HepG2 (cell line): ENCODE measurements around the gene SRSF3. TPM values are rescaled to one million over a fixed set of nuclear protein-coding genes. Genes with fewer than 3 reads are reported as not detected.
A peak's percentile ranks its signal among the peaks of the same experiment; 100 is the strongest.

Experiments used
- ATAC-seq: fragments of 200-7000 bp; cut with Tn5 transposase; 3 replicates; pipeline ENCODE4 v1.9.1; 2020; ENCODE audit warnings: mild to moderate bottlenecking, moderate library complexity
- BruUV-seq: library from RNA; stranded (reverse); fragments of 400-500 nt; replicated peaks from 2 replicates; lab custom pipeline; 2021; lab: Mats Ljungman, UMichigan
- CTCF ChIA-PET: fragments of 300-600 bp; formaldehyde crosslinking; extraction: SDS; loops from one replicate; lab custom pipeline; 2021; ENCODE audit warnings: low total read pairs, inconsistent platforms, low intra/inter-chr PET ratio; lab: Yijun Ruan, JAX
- POLR2A ChIA-PET: fragments of 350-600 bp; sonication (Branson Sonifier 250); formaldehyde crosslinking; loops from one replicate; lab custom pipeline; 2020; ENCODE audit warnings: antibody characterized with exemption, inconsistent platforms; lab: Yijun Ruan, JAX
- DNase-seq: peaks from one replicate; pipeline ENCODE4 v3.0.0-alpha.2; 2015; ENCODE audit warnings: low spot score
- FAIRE-seq: peaks from 3 replicates; lab custom pipeline; 2011; peaks lifted over from hg19 to GRCh38; lab: Jason Lieb, UNC
- H2AFZ ChIP-seq: one replicate; pipeline ENCODE4 v1.6.1; 2011; ENCODE audit warnings: low read length, inconsistent platforms
- H3K27ac ChIP-seq: fragments of 300-600 bp; 3 replicates; pipeline ENCODE4 v1.8.0; 2011; ENCODE audit warnings: mixed run types, mild to moderate bottlenecking, mixed read lengths, low read length, inconsistent platforms; ENCODE audit not compliant: insufficient read depth; ENCODE audit errors: extremely low read length
- H3K27me3 ChIP-seq, 2 experiments: fragments of 200-600 bp in 1 of 2; 2 replicates in 1 of 2; 3 replicates in 1 of 2; pipeline versions ENCODE4 v1.6.0 to v1.8.0; 2011; ENCODE audit warnings: low read length in 2 of 2, mild to moderate bottlenecking in 2 of 2, moderate library complexity in 2 of 2, inconsistent platforms in 1 of 2; ENCODE audit not compliant: insufficient read depth in 2 of 2, control insufficient read depth in 1 of 2
- H3K36me3 ChIP-seq, 2 experiments: fragments of 200-600 bp in 1 of 2; replicated peaks in 1 of 2; 2 replicates in 1 of 2; 3 replicates in 1 of 2; pipeline versions ENCODE4 v1.5.1 to v1.8.0; 2011; ENCODE audit warnings: low read length in 2 of 2, inconsistent platforms in 1 of 2; ENCODE audit not compliant: insufficient read depth in 2 of 2, control insufficient read depth in 1 of 2
- H3K4me1 ChIP-seq: 2 replicates; pipeline ENCODE4 v1.5.1; 2012; ENCODE audit warnings: low read length, inconsistent platforms; ENCODE audit not compliant: insufficient read depth
- H3K4me2 ChIP-seq: 2 replicates; pipeline ENCODE4 v1.6.0; 2011; ENCODE audit warnings: low read depth, low read length, inconsistent platforms
- H3K4me3 ChIP-seq, 3 experiments: fragments of 200-600 bp in 1 of 3; sonication (generic), shearing (Covaris generic) in 1 of 3; replicated peaks in 1 of 3; 2 replicates each; pipeline ENCODE4 v1.5.1; 2011 to 2016; ENCODE audit warnings: low read length in 3 of 3, inconsistent platforms in 2 of 3, low read depth in 2 of 3, mild to moderate bottlenecking in 2 of 3, control low read depth in 1 of 3, mixed read lengths in 1 of 3; ENCODE audit not compliant: insufficient read depth in 1 of 3
- H3K79me2 ChIP-seq: one replicate; pipeline ENCODE4 v1.6.1; 2011; ENCODE audit warnings: low read length, inconsistent platforms; ENCODE audit not compliant: insufficient read depth
- H3K9ac ChIP-seq: 2 replicates; pipeline ENCODE4 v1.6.0; 2011; ENCODE audit warnings: mild to moderate bottlenecking, low read depth, low read length, inconsistent platforms; ENCODE audit not compliant: insufficient read depth
- H3K9me3 ChIP-seq: 2 replicates; pipeline ENCODE4 v1.5.1; 2012; ENCODE audit warnings: mild to moderate bottlenecking, low read length
- H4K20me1 ChIP-seq: 2 replicates; pipeline ENCODE4 v1.6.0; 2011; ENCODE audit warnings: inconsistent platforms, mild to moderate bottlenecking, low read length, moderate library complexity; ENCODE audit not compliant: insufficient read depth
- IKZF1 ChIP-seq: fragments of 450-650 bp; IDR thresholded peaks from 2 replicates; pipeline ENCODE4 v1.7.1; 2016
- MBD4 ChIP-seq: IDR thresholded peaks from 2 replicates; pipeline ENCODE4 v1.6.1; 2012; ENCODE audit warnings: low read length, inconsistent platforms, borderline replicate concordance
- NFE2 ChIP-seq: sonication (generic); formaldehyde crosslinking; IDR thresholded peaks from 2 replicates; pipeline ENCODE4 v1.4.0; 2020; ENCODE audit warnings: missing genetic modification reagents
- POLR2A ChIP-seq, 2 experiments: IDR thresholded peaks; 2 replicates each; pipeline ENCODE4 v1.6.1; 2011; ENCODE audit warnings: low read depth in 2 of 2, low read length in 2 of 2, mild to moderate bottlenecking in 1 of 2, moderate library complexity in 1 of 2; ENCODE audit not compliant: insufficient read depth in 1 of 2
- POLR2G ChIP-seq: fragments of 200-400 bp; formaldehyde crosslinking; IDR thresholded peaks from 2 replicates; pipeline ENCODE4 v1.6.1; 2018; ENCODE audit warnings: mild to moderate bottlenecking, low read depth, low read length, moderate library complexity
- PPARG ChIP-seq: conservative IDR thresholded peaks from 2 replicates; pipeline ENCODE4 v1.6.1; 2016; ENCODE audit warnings: missing biosample characterization, missing genetic modification reagents
- RBFOX2 ChIP-seq: fragments of 200-400 bp; formaldehyde crosslinking; IDR thresholded peaks from 2 replicates; pipeline ENCODE4 v1.6.1; 2017; ENCODE audit warnings: low read depth, mild to moderate bottlenecking, low read length
- RBM22 ChIP-seq: fragments of 200-400 bp; formaldehyde crosslinking; optimal IDR thresholded peaks from 2 replicates; pipeline ENCODE3; 2017; ENCODE audit warnings: mild to moderate bottlenecking, low read length, moderate library complexity
- SSRP1 ChIP-seq: IDR thresholded peaks from 2 replicates; pipeline ENCODE4 v1.6.1; 2016; ENCODE audit warnings: control low read depth
- ZNF224 ChIP-seq: sonication (generic); formaldehyde crosslinking; IDR thresholded peaks from 2 replicates; pipeline ENCODE4 v1.5.0; 2020; ENCODE audit warnings: mild to moderate bottlenecking, missing genetic modification reagents
- ZNF367 ChIP-seq: sonication (generic); formaldehyde crosslinking; IDR thresholded peaks from 2 replicates; pipeline ENCODE4 v1.4.0; 2020; ENCODE audit warnings: missing genetic modification reagents, borderline replicate concordance
- WGBS: methylation state at CpG from one replicate; pipeline ENCODE4 v1.1.6; 2017; ENCODE audit warnings: low lambda C conversion rate; 5-methylcytosine and 5-hydroxymethylcytosine counted together
- in situ Hi-C: cut with HindIII; loops from 2 replicates; pipeline ENCODE4 v1.10.0; 2017; ENCODE audit warnings: low pct_unique_long_range_greater_than_20kb; ENCODE audit not compliant: extremely low pct_ligation_motif_present
- intact Hi-C: fragments of 100-400 bp; cut with micrococcal nuclease; formaldehyde crosslinking; loops from one replicate; pipeline ENCODE4 v1.10.0; 2022; ENCODE audit not compliant: unreplicated experiment
- polyA plus RNA-seq, 8 experiments: library from polyadenylated mRNA; depleted of rRNA in 3 of 8; stranded (reverse) in 7 of 8; unstranded in 1 of 8; fragments of >200 nt; fragmentation: Illumina TruSeq in 4 of 8; extraction: Trizol in 4 of 8; gene quantifications; 2 replicates each; pipeline versions ENCODE4 v1.2.1 to v1.2.3, GENCODE V29; 2011 to 2016; ENCODE audit warnings: low read depth in 4 of 8, missing spikeins in 1 of 8, mixed read lengths in 1 of 8; ENCODE audit not compliant: insufficient read depth in 1 of 8
- total RNA-seq, 5 experiments: library from RNA; depleted of rRNA; stranded (reverse); fragments of >200 nt; fragmentation: Illumina TruSeq; extraction: Trizol; gene quantifications; 2 replicates each; pipeline ENCODE4 v1.2.3, GENCODE V29; 2016; ENCODE audit warnings: low read depth in 1 of 5
- TF ChIP-seq, protein P1 (sequence below): sonication (generic); formaldehyde crosslinking; IDR thresholded peaks from 2 replicates; pipeline ENCODE4; 2020; ENCODE audit warnings: missing genetic modification reagents, mild to moderate bottlenecking, borderline replicate concordance
- TF ChIP-seq, protein P2 (sequence below): sonication (generic); formaldehyde crosslinking; IDR thresholded peaks from 2 replicates; pipeline ENCODE4 v1.4.0; 2020; ENCODE audit warnings: missing genetic modification reagents, borderline replicate concordance
- TF ChIP-seq, protein P3 (sequence below): sonication (generic); formaldehyde crosslinking; IDR thresholded peaks from 2 replicates; pipeline ENCODE4 v1.4.0; 2020; ENCODE audit warnings: missing genetic modification reagents, borderline replicate concordance

The SRSF3 gene
- total and polyA plus RNA-seq, 2 of the 13 experiments (the other 11 are each of a cell fraction or from before 2014, with no cell fraction given): 206 to 684 TPM

DNA sequence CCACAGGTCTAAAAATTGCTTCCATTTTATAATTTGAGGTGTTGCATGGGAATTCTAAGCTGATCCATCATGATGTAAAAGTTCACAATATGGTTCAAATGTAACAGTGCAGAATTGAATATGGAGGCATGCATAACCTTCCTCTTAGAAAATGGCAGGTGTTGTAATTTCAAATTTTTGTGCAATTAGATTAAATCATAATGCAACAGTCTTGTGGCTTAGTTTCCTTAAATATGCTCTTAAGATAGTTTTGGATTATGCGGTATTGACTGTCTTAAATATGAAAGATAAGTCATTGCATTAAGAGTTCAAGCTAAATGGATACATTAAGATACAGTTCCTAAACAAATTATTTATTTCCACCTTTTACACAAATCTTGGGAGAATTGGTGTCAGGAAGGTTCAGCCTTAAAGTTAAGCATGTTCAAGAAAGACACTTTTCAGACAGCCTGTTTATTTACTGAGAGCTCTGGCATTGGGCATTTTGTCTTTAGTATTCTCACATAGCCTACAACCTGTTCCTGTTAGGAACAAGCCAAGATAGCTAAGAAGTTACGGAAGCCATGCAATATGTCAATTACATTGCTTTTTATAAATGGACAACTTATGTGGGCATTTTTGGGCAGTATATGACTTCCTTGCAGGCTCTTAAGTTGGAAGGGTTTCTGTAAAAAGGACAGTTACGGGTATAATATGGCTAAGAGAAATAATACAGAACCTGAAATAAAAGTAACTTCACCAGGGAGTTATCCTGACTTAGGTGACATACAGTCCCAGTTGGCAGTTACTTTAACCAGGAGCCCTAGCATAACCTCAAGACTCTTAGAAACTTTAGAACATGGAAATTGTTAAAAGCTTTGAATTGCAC, 9.3 kb downstream of the SRSF3 start:
- POLR2A ChIA-PET: interaction anchor here (1.0 kb wide), 2 partner anchors 9 to 10 kb away, joined by 3 read pairs; no protein-coding TSS in a partner anchor
- FAIRE-seq (no peak), ATAC-seq (no peak), DNase-seq (no peak)
- peaks cover 91% of the 10 kb centered on the region for H4K20me1 ChIP-seq
- intact Hi-C loops (no loop called here), in situ Hi-C loops (no loop called here)
- H3K27me3 ChIP-seq: no peaks in the 10 kb centered on the region
- no peak overlapping the region for H3K4me3 ChIP-seq
- H3K4me2 ChIP-seq: no peak overlapping the region
- TSS peak; percentile 0 for BruUV-seq
- peaks cover 100% of the 10 kb centered on the region for H3K4me1 ChIP-seq
- peaks cover 79% of the 10 kb centered on the region for H3K79me2 ChIP-seq
- 98% methylated on average over 3 of the region's 3 CpGs for WGBS
- no peak overlapping the region for H2AFZ ChIP-seq
- CTCF ChIA-PET: no interaction called here
- peaks cover 37 to 89% of the 10 kb centered on the region in 2 experiments for H3K36me3 ChIP-seq
- H3K9me3 ChIP-seq: no peaks in the 10 kb centered on the region
- H3K27ac ChIP-seq: no peak overlapping the region
- no peak overlapping the region for H3K9ac ChIP-seq
- TF ChIP-seq IKZF1 (no peak), MBD4 (0 out of 2 replicates have a peak, but pooled peaks have one; percentile 32), ZNF224 (no peak), PPARG (no peak), SSRP1 (CRISPR knock-in tag) (peak; percentile 22; the same call in 1 of the 2 replicates), NFE2 (CRISPR knock-in tag) (no peak), POLR2G (peak; percentile 26; the same call in 1 of the 2 replicates), RBM22 (peak; percentile 94), POLR2A (IDR thresholded peaks at IDR 0.05; ENCODE audit: insufficient read depth in 1 of 2, low read depth in 2 of 2, low read length in 2 of 2) (peak in 1 of 2 experiments; percentile 7; a peak in 1 of 4 replicates), ZNF367 (CRISPR knock-in tag) (no peak), RBFOX2 (peak; percentile 68)
- TF ChIP-seq, protein P1, sequence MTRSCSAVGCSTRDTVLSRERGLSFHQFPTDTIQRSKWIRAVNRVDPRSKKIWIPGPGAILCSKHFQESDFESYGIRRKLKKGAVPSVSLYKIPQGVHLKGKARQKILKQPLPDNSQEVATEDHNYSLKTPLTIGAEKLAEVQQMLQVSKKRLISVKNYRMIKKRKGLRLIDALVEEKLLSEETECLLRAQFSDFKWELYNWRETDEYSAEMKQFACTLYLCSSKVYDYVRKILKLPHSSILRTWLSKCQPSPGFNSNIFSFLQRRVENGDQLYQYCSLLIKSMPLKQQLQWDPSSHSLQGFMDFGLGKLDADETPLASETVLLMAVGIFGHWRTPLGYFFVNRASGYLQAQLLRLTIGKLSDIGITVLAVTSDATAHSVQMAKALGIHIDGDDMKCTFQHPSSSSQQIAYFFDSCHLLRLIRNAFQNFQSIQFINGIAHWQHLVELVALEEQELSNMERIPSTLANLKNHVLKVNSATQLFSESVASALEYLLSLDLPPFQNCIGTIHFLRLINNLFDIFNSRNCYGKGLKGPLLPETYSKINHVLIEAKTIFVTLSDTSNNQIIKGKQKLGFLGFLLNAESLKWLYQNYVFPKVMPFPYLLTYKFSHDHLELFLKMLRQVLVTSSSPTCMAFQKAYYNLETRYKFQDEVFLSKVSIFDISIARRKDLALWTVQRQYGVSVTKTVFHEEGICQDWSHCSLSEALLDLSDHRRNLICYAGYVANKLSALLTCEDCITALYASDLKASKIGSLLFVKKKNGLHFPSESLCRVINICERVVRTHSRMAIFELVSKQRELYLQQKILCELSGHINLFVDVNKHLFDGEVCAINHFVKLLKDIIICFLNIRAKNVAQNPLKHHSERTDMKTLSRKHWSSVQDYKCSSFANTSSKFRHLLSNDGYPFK (CRISPR knock-in tag): no peak
- TF ChIP-seq, protein P2, sequence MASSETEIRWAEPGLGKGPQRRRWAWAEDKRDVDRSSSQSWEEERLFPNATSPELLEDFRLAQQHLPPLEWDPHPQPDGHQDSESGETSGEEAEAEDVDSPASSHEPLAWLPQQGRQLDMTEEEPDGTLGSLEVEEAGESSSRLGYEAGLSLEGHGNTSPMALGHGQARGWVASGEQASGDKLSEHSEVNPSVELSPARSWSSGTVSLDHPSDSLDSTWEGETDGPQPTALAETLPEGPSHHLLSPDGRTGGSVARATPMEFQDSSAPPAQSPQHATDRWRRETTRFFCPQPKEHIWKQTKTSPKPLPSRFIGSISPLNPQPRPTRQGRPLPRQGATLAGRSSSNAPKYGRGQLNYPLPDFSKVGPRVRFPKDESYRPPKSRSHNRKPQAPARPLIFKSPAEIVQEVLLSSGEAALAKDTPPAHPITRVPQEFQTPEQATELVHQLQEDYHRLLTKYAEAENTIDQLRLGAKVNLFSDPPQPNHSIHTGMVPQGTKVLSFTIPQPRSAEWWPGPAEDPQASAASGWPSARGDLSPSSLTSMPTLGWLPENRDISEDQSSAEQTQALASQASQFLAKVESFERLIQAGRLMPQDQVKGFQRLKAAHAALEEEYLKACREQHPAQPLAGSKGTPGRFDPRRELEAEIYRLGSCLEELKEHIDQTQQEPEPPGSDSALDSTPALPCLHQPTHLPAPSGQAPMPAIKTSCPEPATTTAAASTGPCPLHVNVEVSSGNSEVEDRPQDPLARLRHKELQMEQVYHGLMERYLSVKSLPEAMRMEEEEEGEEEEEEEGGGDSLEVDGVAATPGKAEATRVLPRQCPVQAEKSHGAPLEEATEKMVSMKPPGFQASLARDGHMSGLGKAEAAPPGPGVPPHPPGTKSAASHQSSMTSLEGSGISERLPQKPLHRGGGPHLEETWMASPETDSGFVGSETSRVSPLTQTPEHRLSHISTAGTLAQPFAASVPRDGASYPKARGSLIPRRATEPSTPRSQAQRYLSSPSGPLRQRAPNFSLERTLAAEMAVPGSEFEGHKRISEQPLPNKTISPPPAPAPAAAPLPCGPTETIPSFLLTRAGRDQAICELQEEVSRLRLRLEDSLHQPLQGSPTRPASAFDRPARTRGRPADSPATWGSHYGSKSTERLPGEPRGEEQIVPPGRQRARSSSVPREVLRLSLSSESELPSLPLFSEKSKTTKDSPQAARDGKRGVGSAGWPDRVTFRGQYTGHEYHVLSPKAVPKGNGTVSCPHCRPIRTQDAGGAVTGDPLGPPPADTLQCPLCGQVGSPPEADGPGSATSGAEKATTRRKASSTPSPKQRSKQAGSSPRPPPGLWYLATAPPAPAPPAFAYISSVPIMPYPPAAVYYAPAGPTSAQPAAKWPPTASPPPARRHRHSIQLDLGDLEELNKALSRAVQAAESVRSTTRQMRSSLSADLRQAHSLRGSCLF: 0 out of 2 replicates have a peak, but pooled peaks have one; percentile 24
- TF ChIP-seq, protein P3, sequence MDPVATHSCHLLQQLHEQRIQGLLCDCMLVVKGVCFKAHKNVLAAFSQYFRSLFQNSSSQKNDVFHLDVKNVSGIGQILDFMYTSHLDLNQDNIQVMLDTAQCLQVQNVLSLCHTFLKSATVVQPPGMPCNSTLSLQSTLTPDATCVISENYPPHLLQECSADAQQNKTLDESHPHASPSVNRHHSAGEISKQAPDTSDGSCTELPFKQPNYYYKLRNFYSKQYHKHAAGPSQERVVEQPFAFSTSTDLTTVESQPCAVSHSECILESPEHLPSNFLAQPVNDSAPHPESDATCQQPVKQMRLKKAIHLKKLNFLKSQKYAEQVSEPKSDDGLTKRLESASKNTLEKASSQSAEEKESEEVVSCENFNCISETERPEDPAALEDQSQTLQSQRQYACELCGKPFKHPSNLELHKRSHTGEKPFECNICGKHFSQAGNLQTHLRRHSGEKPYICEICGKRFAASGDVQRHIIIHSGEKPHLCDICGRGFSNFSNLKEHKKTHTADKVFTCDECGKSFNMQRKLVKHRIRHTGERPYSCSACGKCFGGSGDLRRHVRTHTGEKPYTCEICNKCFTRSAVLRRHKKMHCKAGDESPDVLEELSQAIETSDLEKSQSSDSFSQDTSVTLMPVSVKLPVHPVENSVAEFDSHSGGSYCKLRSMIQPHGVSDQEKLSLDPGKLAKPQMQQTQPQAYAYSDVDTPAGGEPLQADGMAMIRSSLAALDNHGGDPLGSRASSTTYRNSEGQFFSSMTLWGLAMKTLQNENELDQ (CRISPR knock-in tag): no peak
